Activated CD4-positive, CD25-positive, alpha-beta regulatory T cell treated with anti-CD3 and anti-CD28 coated beads, Interleukin-2, amount 50 U/mL, for 24 hours (primary cell): Measurements from ENCODE around the gene BOD1L1.
A peak's percentile ranks its signal among the peaks of the same experiment; 100 is the strongest.
"Not testable (repeated sequence)": the region's sequence is repeated elsewhere in the genome, so short reads cannot be mapped to it uniquely, and the experiment has no call there.

Experiments used
- ATAC-seq, 2 donors: fragments of 150-1000 bp; cut with Tn5 transposase; one replicate each; pipeline ENCODE4 v1.10.0; 2021; ENCODE audit warnings: mild to moderate bottlenecking in 1 of 2, moderate library complexity in 1 of 2

The BOD1L1 gene

DNA sequence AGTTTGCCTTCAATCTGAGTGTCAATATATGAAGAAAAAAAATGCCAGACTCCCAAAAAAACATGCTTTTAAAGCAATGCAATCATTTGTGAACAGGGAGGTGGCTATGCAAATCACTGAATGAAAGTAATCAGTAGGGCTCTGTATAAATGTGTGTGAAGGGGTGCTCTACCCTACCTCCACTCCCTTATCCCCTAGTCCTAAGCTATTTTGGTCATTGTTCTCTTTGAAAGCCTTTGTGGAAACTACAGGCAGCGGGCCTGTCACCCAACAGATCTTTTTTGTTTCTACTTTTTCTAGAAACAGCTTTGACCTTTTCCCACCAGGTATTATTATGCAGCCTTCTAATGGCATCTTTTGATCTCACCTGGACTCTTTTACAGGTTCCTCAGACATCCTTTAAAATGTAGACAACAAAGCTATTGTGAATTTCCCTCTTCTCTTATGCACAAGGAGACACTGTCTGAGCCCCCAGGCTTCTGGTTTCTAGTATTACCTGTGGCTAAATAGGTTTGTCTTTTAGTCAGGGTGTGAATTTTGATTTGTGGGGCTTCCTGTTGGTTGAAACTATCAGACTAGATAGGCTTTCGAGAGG lies 9.2 kb downstream of the BOD1L1 start:
- ATAC-seq: no peak

DNA sequence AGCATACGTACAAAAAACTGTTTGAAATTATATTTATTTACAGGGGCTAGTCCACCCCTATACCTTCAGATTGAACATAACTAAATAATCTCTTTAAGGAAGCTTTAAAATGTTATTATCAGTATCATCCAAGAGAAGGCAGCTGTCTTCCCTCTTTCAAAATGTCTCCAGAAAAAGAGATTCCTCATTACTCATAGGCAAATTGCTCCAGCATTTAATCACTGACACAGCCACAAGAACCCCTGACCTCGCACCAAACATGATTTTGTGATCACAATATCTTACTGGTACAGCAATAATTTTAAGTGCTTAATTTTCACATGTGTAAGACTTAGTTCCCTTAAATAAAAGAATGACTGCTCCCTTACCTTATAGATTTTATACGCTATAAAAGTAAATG lies 9.7 kb downstream of the BOD1L1 start:
- no peak for ATAC-seq

DNA sequence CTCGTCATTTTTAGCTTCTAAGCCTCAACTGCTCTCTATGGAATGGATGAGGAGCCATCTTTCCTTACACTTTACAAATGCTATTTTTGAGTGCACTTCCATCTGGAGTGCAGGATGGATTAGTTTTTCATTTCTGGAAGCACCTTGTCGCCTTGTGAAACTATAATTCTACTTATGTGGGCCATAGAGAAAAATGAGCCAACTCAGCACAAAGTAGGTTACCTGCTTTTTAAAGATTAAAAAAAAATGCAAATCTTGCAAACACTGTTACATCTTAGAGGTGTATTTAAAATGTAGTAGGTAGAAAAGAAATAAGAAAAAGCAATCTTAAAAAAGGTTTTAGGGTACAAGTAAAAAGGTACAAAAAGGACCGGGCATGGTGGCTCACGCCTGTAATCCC lies 10.9 kb downstream of the BOD1L1 start:
- ATAC-seq: no peak

DNA sequence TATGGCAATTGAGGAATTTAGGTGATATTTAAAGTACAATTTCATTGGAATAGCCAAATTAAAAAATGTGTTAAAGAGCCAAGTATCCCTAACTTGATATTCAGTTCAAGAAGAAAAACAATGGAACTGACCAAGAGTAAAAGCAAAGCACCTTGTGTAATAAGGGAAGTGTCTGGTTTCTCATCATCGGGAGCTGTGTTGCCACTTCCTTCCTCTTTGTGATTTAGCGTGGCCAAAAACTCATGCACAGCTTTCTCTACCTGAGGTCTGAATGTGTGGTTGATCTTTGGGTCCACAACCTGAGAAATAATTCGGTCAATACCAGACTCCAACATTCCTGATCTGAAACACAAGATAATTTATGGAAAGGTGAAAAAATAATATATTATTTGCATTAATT lies 12.4 kb downstream of the BOD1L1 start:
- no peak for ATAC-seq

DNA sequence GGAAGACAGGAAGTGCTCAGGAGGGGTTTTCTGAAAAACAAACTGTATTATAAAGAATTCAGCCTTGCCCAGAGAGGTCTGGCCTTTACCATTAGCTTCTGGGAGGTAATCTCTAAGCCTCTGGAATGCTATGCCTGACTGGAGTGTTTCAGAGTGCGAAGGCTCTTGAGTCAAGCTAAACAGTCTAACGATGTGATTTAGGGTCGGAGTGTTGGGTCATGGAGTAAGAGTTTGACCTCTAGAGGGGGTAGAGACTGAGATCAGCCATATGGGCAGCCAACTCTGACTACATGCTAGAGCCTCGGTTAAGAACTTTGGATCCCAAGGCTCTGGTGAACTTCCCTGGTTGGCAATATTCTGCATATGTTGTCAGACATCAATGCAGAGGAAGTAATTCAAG lies 15.0 kb downstream of the BOD1L1 start:
- ATAC-seq: no peak

DNA sequence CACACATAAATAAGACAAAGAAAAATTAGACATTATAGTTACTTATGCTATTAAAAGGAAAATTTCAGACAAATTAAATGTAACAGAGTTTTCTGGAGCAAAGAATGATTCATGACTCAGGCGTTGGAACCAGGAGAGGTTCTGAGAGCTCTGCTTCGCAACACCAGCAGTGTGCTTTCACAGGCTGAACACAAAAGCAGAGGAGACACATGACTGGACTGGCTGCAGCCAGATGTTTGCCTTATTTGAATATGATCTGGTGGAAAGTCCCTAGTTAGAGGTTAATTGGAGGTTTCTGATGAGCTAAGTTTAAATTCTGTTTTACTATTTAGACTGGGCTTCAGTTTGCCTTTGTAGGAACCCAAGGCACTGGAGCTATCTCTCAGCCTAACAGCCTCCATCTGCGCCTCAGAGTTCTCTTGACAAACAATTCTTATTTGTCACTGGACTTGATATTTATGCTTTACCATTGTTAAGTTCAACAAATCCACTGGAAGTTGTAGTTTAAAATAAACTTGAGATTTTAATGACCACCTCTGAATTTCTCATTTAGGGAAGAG lies 16.2 kb downstream of the BOD1L1 start:
- peak; percentile 38 to 60 for ATAC-seq

DNA sequence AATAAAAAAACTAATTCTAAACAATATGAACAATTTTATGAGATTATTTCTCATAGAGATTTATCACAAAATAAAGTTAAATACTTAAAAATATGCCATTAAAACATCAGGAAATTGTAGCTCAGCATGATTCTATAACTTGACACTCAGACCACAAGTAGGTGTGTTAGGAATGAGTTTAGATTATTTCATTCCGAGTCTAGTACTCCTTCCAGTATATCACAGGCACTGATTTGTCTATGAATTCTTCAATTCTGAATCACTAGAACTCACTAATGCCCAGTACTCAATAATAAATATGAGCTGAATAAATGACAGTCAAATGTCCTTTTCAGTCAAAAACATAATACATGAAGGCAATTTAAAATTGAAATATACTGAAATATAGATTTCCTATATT lies 22.2 kb downstream of the BOD1L1 start:
- no peak for ATAC-seq

DNA sequence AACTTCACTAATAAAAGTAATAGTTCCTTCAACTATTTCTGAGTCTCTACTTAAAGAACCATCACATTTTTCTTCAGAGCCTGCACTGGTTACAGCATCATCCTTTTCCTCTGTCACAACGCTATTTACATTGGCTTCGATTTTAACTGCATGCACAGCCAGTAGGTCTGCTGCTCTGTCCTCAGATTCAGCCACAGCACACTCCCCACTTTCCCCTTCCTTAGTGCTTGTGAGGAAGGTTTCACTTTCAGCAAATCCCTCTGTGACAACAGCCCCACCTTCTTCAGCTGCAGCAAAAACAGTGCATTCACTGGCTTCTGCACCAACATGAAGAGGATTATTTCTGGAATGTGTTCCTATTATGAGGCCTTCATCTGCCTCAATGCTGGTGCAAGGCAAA lies 25.7 kb downstream of the BOD1L1 start:
- ATAC-seq: no peak

DNA sequence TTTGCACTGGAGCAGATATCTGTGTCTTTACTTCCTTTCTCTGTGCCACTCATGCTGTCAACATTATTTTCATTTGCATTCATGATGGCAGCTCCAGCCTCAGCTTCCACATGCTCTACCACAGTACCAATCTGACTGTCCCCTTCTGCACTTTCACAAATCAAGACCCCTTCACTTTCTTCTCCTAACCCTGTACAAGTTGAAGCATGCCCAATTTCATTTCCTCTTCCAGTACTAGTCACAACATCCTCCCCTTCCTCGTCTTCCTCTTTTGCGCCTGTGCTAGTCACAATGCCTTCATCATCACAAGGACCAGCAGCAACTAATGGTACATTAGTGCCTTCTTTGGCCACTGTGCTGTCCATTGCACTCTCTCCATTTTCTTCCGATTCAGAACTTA lies 26.5 kb downstream of the BOD1L1 start:
- ATAC-seq: peak in 1 of 2 donors; percentile 24

DNA sequence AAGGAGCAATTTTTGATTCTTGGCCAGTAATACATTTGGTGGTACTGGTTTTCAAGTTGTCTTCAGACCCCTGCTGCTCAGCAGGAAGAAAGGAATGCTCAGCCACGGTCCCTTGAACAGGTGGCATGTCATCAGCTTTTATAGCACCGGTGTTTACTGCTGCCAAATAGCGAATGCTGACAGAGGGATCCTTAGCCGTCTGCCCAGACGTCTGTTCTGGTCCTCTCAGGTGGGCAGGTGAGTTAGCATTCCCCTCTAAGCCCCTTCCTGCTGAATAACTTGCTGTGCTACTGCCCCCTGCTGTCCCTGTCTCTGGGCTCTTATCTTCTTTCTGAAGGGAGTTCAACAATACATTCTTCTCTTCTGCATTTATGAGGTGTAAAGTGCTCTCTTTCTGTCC lies 28.4 kb downstream of the BOD1L1 start:
- ATAC-seq: no peak

DNA sequence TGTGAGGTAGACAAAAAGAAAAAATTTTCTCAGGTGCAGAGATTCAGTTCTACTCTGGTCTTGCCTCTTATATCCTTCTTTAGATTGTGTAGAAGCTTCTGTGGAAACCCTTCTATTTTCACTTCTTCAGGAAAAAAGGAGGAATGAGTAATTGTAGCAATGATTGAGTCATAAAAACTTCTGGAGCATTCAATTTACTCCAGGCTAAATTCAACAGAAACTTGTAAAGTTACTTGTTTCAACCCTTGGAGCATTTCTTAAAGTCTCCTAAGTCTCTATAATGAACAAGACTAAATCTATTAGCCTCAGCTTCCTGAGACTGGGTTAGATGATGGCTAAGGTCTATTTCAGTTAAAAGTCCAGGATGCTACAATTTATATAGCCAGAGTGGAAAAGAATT lies 29.9 kb downstream of the BOD1L1 start:
- ATAC-seq: no peak

DNA sequence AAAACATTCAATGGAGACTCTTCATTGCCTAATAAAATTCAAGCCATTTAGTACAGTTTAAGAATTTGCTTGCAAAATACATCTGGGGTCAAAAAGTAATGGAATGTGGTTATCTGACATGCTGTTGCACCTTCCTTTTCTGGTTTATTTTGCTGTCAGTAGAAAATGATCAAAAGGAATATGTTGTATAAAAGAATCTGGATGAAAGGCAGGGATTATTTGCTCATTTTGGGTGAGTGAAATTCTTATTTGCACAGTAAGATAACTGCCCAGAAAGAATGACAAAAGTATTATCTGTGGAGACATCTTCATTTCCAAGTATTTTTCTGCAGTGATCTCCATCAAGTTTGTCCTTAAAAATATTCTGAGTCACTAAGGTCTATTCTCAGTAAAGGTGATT lies 30.4 kb downstream of the BOD1L1 start:
- no peak for ATAC-seq

DNA sequence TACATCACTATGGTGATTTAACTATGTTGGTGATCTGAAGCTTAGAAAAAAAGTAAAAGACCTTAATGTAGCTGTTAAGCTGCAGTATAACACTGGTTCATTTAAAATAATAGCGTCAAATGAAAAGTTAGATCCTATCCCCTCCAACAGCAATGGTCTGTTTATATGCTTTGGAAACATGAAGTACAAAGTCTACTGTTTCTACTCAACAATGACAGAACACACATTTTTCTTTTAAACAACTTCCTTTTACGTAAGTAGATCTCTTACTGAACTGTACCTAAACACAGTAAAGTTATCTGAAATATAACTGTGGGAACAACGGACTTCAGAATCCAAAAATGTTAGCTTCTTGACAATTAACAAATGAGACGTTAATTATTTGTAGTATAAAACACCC lies 35.3 kb downstream of the BOD1L1 start:
- ATAC-seq: no peak

DNA sequence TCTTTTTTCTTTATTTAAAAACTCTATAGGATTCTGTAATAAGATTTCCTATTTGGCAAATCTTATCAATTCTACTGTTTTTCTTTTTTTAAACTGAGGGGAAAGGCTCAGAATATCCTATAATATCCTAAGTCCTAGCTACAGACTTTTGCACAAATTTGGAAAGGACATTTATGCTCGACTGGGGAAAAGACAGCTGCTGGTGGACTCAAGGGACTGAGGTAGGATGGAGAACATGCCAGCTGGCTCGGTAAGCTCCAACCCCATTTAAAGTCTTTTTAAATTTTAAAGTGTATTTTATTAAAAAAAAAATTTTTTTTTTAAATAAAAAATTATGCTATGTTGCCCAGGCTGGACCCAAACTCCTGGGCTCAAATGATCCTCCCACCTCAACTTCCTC lies 36.8 kb downstream of the BOD1L1 start:
- no peak for ATAC-seq

DNA sequence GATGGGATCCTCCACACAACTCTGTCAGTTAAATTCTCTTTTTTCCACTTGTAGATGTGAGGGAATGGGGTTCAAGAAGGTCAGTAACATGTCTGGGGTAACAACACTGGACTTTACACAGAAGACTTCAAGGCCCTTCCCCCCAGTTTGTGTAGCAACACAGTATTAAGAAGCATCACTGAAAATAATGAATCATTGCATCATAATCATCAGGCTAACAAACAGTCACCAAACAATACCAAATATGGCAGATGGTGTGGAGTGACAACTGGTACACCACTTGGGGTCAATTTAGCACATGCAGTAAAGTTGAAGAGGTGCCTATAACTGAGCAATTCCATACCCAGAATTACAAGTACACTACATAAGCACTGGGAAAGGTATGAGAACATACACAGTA lies 38.6 kb downstream of the BOD1L1 start:
- no peak for ATAC-seq

DNA sequence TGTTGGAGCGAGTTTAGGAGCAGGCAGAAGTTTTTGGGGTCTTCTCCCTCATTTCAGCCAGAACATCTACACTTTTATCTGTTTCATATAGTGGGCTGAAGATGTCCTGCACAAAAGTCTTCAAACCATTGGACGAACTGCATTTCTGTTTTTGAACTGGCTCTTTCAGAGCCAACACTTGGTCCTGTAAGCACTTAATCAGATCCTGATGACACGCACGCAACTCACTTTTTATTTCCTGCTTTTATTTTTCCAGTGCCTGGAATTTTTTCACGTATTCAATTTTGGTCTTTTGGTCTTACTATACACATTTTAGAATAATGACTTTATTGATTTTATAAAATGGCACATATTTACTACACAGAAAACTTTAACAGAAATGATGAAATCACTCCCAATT lies 43.0 kb downstream of the BOD1L1 start:
- ATAC-seq: no peak

DNA sequence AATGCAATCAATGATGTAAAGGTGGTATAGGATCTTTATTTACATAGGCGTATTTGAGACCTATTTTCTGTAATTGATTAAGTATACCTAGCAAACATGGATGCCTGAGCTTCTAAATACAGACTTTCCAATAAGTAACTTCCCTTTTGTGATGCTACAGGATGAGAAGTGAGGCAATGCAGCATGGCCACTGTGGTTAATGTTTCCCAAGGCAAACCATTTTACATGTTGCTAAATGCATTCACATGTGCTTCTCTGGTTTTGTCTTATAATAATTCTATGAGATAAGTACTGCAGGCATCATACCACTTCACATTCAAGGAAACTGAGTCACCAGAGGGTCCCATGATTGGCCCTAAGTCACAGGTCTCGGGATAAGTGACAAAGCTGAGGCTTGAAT lies 47.5 kb downstream of the BOD1L1 start:
- no peak for ATAC-seq

DNA sequence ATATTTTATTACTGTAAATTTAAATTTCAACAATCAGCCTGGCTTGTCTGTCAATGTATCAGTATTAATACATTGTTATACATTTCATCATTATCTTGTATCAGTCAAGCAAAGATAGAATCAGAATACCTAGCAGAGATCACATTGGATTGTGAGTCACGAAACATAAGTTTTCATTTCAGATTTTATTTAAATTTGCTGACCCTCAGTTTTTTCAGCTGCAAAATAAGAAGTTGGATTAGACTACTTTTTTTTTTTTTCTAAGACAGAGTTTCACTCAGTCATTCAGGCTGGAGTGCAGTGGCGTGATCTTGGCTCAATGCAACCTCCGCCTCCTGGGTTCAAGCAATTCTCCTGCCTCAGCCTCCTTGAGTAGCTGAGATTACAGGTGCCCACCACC lies 49.9 kb downstream of the BOD1L1 start:
- ATAC-seq: no peak

DNA sequence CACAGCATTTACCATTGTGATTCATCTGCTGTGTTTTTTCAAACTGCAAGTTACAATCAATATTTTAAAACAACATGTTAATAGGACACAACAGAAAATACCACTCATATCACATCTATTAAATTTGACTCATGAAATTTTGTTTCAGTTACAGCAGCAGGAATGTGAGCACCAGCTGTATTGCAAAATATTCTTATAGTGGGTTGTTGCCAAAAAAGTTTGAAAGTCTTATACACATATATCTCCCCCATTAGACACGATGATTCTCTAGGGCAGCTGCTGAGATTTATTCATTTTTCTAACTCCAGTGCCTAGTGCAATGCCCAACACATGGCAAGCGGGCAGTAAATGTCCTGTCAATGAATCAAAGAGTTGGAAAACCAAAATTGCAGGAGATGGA lies 56.6 kb downstream of the BOD1L1 start:
- no peak for ATAC-seq

DNA sequence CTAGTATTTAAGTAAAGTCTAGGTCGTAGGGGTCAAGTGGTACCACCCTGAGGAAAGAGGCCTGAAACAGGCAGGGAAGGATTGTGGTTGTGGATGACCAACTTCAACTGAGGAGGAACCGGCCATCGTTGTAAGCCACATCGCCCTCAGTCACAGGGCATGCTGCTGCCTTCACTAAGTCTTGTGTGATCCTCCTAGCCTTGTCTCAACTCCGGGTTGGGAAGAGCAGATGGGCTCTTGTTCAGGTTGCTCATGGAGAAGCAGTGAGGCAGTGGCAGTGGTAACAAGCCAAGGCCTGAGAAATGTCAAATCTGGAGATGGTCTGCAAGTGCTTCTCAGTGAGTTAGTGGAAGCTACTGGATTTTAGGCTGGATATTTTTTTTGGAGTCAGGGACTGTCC lies 60.4 kb downstream of the BOD1L1 start:
- ATAC-seq: no peak

DNA sequence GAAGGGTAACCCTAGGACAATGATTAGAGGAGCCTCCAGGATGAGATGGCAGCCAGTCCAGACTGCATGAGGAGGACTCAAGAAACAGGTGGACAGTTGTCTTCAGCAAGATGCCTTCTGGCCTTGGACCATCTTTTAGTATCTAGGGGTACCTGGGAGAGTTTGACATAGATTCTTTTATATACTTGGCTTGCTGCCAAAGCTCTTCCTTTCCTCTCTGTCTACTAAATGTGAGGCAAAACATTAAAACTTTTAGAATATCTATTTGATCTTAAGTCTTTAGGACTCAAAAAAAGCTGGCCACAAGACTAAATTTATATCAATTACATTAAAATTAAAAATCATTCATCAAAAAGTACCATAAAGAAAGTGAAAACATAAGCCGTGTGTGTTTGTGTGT lies 64.6 kb downstream of the BOD1L1 start:
- no peak for ATAC-seq

DNA sequence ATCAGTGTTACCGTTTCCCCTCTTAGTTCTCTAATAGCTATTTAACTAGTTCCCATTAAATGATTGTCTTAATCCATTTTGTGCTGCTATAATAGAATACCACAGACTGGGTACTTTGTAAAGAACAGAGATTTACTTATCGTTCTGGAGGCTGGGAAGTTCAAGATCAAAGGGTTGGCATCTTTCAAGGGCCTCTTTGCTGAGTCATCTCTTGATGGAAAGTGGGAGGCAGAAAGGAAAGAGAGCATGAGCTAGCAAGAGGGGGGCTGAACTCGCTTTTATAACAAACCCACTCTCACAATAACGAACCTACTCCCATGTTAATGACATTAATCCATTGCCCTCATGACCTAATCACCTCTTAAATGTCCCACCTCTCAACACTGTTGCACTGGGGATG lies 65.9 kb downstream of the BOD1L1 start:
- no peak for ATAC-seq

DNA sequence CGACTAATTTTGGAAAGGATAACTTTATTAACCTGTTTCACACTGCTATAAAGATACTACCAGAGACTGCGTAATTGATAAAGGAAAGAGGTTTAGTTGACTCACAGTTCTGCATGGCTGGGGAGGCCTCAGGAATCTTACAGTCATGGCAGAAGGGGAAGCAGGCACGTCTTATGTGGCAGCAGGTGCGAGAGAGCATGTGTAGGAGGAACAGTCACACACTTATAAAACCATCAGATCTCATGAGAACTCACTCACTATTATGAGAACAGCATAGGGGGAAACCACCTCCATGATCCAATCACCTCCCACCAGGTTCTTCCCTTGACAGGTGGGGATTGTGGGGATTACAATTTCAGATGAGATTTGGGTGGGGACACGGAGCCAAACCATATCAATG lies 67.4 kb downstream of the BOD1L1 start:
- ATAC-seq: not testable (repeated sequence)

DNA sequence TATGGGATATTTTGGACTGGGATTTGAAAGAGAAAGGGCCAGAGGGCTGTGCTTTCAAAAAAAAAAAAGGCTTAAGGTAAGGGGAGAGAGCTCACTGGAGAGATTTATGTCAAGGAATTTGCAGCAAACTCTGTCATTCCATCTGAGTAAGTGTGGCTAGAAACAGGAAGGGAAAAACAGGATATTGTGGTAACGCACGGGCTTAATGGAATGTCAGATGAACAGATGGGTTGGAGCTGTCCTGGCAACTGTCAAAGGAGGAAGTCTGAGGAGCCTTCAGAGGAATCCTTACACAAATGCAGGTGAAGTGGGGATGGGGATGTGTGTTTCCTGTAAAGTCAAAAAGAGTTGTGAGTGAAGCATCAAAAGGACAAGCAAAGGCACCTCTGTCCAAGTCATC lies 68.1 kb downstream of the BOD1L1 start:
- no peak for ATAC-seq

DNA sequence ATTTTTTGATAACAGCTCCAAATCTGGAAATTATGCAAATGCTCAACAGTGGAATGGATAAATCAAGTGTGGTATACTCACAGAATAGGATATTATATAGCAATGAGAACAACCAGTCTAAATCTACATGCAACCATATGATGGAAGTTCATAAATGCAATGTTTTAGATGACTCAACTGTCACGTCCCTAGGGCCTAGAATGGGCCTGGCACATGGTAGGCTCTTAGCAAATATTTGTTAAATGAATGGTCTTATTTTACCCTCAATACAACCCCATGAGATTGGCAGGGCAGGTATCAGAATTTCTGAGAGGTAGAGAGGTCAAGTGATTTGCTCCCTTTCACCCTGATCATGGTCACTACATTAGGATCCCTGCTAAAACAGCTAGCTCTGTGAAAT lies 68.6 kb downstream of the BOD1L1 start:
- ATAC-seq: no peak

DNA sequence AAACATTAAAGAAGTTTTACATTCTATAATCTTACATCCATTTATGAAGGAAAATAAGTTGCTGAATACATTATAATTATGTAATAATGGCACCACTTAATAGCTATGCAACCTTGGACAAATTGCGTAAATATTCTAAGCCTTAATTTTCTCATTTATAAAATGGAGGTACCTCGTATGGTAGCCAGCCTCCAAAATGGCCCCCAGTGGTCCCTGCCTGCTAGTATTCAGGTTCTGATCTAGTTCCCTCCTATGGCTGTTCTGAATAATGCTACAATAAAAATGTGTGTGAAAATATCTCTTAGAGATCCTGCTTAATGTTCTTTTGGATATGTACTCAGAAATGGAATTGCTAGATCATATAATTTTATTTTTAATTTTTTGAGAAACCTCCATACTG lies 72.2 kb downstream of the BOD1L1 start:
- ATAC-seq: no peak
